ENCODE data around the gene CSN2.
"Not testable (repeated sequence)": the region's sequence is repeated elsewhere in the genome, so short reads cannot be mapped to it uniquely, and the experiment has no call there.

The CSN2 gene

GRCh38 chr4:69965628-69966027 lies at the start of gene CSN2:
CSN2 (minus strand) TSS chr4:69965728; CDS start chr4:69960995, 4,733 bp downstream.
- no peak for DNase-seq

GRCh38 chr4:70008771-70009170 lies 43.2 kb upstream of the CSN2 start:
- no peak for DNase-seq

GRCh38 chr4:70002507-70002906 lies 37.0 kb upstream of the CSN2 start:
- no peak for DNase-seq

- no peak for DNase-seq
Observed at GRCh38 chr4:70000711-70001110, 35.2 kb upstream of the CSN2 start.

GRCh38 chr4:69999420-69999819 lies 33.9 kb upstream of the CSN2 start:
- no peak for DNase-seq

GRCh38 chr4:69995526-69996016 lies 30.0 kb upstream of the CSN2 start, which contains the start of gene STATH:
STATH (plus strand) TSS chr4:69995966; CDS start chr4:69998438, 2,472 bp downstream.
- no peak for DNase-seq

- DNase-seq: no peak
Observed at GRCh38 chr4:69994782-69995181, 29.3 kb upstream of the CSN2 start.

GRCh38 chr4:69991016-69991415 lies 25.5 kb upstream of the CSN2 start:
- DNase-seq: no peak

- no peak for DNase-seq
Observed at GRCh38 chr4:69986663-69987062, 21.1 kb upstream of the CSN2 start.

- DNase-seq: no peak
Observed at GRCh38 chr4:69984030-69984443, 18.5 kb upstream of the CSN2 start.

- DNase-seq: no peak
Observed at GRCh38 chr4:69977582-69977981, 12.1 kb upstream of the CSN2 start.

GRCh38 chr4:69974631-69975030 lies 9.1 kb upstream of the CSN2 start:
- no peak for DNase-seq

- DNase-seq: no peak
Observed at GRCh38 chr4:69970071-69970470, 4.5 kb upstream of the CSN2 start.

- DNase-seq: no peak
Observed at GRCh38 chr4:69957209-69957608, 8.3 kb downstream of the CSN2 start.

- no peak for DNase-seq
Observed at GRCh38 chr4:69951602-69952001, 13.9 kb downstream of the CSN2 start.

GRCh38 chr4:69936566-69936965 lies 29.0 kb downstream of the CSN2 start:
- DNase-seq: no peak

GRCh38 chr4:69934150-69934549 lies 31.4 kb downstream of the CSN2 start:
- DNase-seq: no peak

- DNase-seq: no peak
Observed at GRCh38 chr4:69930768-69931167, 34.8 kb downstream of the CSN2 start, which contains the start of gene CSN1S1. CSN1S1 (plus strand) TSS chr4:69931068; CDS start chr4:69932556, 1,488 bp downstream.

GRCh38 chr4:69923782-69924410 lies 41.6 kb downstream of the CSN2 start:
- DNase-seq: not testable (repeated sequence)

- DNase-seq: no peak
Observed at GRCh38 chr4:69920874-69921273, 44.7 kb downstream of the CSN2 start.

- DNase-seq: no peak
Observed at GRCh38 chr4:69910016-69910782, 55.3 kb downstream of the CSN2 start.

- DNase-seq: no peak
Observed at GRCh38 chr4:69909195-69909594, 56.3 kb downstream of the CSN2 start.

- DNase-seq: no peak
Observed at GRCh38 chr4:69907151-69907550, 58.4 kb downstream of the CSN2 start.

All from activated naive CD4-positive, alpha-beta T cell (primary cell).